GM10266 (cell line): ENCODE data around the gene NMT2.
"Not testable (repeated sequence)": the region's sequence is repeated elsewhere in the genome, so short reads cannot be mapped to it uniquely, and the experiment has no call there.

Experiments used
- DNase-seq: peaks from one replicate; pipeline ENCODE4 v3.0.0; 2012; ENCODE audit errors: extremely low spot score
- TF ChIP-seq, protein P1 (sequence below): IDR thresholded peaks from 2 replicates; pipeline ENCODE4 v1.5.1; 2012; ENCODE audit warnings: mild to moderate bottlenecking, low read depth; ENCODE audit not compliant: control insufficient read depth, insufficient read depth; ENCODE audit errors: missing control alignments

The NMT2 gene

DNA sequence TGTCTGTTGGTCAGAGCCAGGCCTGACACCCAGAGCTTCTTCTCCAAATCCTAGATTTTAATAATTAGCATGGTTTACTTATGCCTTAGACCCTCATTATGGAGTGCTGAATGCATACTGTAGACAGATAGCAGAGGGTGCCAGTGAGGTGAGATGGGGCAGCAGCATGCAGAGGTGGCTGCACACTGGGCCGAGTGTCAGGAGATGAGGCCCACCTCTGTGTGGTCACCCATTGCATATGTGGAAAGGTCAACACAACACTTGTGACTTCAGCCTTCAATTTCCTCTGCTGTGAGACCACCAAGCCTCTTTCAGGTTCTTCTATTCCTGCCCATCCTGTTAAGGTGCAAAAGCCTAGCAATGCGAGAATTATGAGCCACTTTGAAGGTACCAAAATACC, 39.7 kb upstream of the NMT2 start:
- no peak for DNase-seq
- TF ChIP-seq, protein P1, sequence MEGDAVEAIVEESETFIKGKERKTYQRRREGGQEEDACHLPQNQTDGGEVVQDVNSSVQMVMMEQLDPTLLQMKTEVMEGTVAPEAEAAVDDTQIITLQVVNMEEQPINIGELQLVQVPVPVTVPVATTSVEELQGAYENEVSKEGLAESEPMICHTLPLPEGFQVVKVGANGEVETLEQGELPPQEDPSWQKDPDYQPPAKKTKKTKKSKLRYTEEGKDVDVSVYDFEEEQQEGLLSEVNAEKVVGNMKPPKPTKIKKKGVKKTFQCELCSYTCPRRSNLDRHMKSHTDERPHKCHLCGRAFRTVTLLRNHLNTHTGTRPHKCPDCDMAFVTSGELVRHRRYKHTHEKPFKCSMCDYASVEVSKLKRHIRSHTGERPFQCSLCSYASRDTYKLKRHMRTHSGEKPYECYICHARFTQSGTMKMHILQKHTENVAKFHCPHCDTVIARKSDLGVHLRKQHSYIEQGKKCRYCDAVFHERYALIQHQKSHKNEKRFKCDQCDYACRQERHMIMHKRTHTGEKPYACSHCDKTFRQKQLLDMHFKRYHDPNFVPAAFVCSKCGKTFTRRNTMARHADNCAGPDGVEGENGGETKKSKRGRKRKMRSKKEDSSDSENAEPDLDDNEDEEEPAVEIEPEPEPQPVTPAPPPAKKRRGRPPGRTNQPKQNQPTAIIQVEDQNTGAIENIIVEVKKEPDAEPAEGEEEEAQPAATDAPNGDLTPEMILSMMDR = no peak

DNA sequence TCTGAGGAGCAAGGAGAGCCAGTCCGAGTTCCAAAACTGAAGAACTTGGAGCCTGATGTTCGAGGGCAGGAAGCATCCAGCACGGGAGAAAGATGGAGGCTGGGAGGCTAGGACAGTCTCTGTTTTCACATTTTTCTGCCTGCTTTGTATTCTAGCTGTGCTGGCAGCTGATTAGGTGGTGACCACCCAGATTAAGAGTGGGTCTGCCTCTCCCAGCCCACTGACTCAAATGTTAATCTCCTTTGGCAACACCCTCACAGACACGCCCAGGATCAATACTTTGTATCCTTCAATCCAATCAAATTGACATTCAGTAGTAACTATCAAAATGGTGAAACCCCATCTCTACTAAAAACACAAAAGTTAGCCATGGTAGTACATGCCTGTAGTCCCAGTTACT, 38.9 kb upstream of the NMT2 start:
- not testable (repeated sequence) for DNase-seq

DNA sequence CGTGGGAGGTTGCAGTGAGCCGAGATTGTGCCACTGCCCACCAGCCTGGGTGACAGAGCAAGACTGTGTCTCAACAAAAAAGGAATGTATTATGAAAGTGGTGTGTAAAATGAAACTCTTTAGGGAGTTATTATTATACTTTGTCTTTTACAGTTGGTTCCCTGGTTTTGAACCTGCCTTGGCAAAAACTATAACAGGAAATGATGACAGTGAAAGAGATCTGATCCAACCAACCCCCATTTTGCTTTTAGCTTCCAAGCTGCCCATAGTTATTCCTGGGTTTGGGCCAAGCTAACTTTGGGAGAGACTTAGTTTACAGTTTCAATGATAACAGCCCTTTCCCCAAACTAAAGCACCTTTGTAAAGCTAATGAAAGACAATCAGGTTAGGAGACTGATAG, 34.1 kb upstream of the NMT2 start:
- TF ChIP-seq, protein P1 = no peak
- DNase-seq = no peak

DNA sequence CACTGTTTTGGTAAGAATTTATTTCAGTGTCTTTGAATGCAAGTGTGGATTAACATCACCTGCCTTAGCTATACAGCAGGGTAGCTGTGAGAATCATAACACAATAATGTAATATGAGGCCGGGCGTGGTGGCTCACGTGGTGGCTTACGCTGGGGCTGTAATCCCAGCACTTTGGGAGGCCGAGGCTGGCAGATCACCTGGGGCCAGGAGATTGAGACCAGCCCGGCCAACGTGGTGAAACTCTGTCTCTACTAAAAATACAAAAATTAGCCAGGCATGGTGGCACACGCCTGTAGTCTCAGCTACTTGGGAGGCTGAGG, 33.8 kb upstream of the NMT2 start:
- not testable (repeated sequence) for DNase-seq

DNA sequence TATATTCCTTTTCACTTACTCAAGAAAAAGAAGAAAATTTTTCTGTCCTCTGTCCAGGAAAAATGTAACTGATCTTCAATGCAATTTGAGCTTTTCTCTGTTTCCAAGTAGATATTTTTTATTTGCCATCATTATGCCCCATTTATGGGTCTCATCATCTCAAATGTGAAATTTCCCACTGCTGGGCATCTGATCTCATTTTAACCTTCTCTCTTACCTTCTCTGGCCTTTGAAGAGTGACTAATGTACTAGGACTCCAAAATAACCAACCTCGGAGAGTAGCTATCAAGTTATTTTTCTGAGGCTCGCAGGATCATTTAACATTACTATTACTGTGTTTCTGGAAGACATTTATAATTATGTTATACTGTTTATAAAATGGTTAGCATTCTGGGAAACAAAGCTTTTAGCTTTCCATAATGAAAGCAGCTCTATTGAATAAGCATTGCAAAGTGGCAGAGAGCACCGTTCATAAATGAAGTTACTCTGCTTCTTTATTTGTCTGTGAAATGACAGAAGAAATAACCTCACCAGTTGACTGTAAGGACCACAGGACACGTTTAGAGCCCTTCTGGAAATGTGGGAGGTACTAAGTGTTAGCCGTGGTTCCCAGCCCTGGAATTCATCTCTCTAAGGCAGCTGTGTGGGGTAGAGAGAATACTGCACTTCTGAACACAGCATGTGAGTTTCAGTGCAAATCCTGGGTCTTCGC, 33.3 kb upstream of the NMT2 start:
- TF ChIP-seq, protein P1 = no peak
- no peak for DNase-seq

DNA sequence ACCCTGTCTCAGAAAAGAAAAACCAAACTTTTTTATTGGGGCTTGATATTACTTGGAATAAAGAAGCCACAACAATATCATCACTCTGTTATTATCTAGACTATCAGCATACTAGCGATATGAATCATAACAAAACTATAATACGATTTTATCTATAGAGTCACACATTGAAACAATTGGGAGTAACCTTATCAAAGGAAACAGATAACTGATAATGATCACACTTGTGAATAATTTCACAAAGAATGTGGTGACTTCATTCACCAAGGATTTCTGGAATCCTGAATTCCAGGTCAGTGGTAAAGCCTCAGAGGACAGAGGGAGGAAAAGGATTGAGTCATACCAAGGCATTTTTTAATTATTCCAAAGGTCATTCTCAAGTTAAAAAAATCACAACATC, 32.1 kb upstream of the NMT2 start:
- no peak for DNase-seq

DNA sequence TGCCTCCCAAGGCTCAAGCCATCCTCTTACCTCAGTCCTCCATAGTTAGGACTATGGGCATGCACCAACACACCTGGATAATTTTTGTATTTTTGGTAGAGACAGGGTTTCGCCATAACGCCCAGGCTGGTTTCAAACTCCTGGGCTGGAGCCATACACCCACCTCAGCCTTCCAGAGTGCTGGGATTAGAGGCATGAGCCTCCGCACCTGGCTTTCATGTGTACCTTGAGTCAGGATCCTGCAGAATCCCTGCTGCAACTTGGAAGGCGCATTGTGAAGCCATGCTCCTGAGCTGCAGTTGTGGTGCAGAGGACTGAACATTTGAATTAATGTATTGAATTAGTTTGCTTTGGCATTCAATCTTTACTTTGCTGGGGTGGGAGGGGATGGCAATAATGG, 29.4 kb upstream of the NMT2 start:
- DNase-seq = no peak
- TF ChIP-seq, protein P1 = no peak

More for the DNA sequence above, 32.1 kb upstream of the NMT2 start:
- TF ChIP-seq, protein P1 = no peak

DNA sequence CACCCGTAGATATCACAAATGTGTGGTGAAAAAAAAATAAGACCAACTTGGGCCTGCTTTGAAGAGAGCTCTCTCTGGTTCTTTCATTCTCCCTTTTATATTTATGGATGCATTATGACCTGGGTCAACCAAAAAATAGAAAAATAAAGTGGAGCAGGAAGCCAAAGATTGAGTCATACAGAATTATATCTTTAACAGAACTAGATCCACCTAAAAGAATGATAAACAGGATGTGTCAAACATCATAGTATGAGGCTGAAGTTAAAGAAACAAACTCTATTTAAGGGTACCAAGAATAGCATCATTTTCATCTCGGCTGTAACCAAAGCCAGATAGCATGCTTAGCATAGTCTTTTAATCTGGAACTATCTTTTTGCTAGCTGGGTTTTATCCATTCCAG, 28.8 kb upstream of the NMT2 start:
- TF ChIP-seq, protein P1 = no peak
- no peak for DNase-seq
